Neural cell (in vitro differentiated cells): ENCODE data around the gene GRK3. TPM values are rescaled to one million over a fixed set of nuclear protein-coding genes. Genes with fewer than 3 reads are reported as not detected.

Source experiments
- H2AFZ ChIP-seq: fragments of 200-600, 300-800 bp; sonication (generic), shearing (Covaris generic); 2 replicates; pipeline ENCODE4 v1.6.0; 2014; ENCODE audit warnings: low read depth, mild to moderate bottlenecking, antibody characterized with exemption, low read length, moderate library complexity
- H3F3A ChIP-seq: fragments of 200-600 bp; shearing (Covaris generic); 2 replicates; pipeline ENCODE4 v1.6.1; 2016; ENCODE audit warnings: mild to moderate bottlenecking, moderate library complexity, mixed read lengths, antibody characterized with exemption, low read length; ENCODE audit not compliant: insufficient read depth, poor library complexity, severe bottlenecking
- H3K27ac ChIP-seq: fragments of 200-600, 300-800 bp; sonication (generic), shearing (Covaris generic); 2 replicates; pipeline ENCODE4 v1.5.1; 2014; ENCODE audit warnings: mild to moderate bottlenecking, low read length, moderate library complexity
- H3K27me3 ChIP-seq: fragments of 300-800, 200-600 bp; sonication (generic), shearing (Covaris generic); 2 replicates; pipeline ENCODE4 v1.6.0; 2014; ENCODE audit warnings: mild to moderate bottlenecking, low read depth, low read length, moderate library complexity; ENCODE audit not compliant: insufficient read depth
- H3K36me3 ChIP-seq: fragments of 300-800, 200-600 bp; sonication (generic), shearing (Covaris generic); 2 replicates; pipeline ENCODE4 v1.5.1; 2014; ENCODE audit warnings: mild to moderate bottlenecking, antibody characterized with exemption, low read length, moderate library complexity; ENCODE audit not compliant: insufficient read depth
- H3K4me2 ChIP-seq: fragments of 300-800, 200-600 bp; sonication (generic), shearing (Covaris generic); 2 replicates; pipeline ENCODE4 v1.6.0; 2014; ENCODE audit warnings: mild to moderate bottlenecking, low read length
- H3K4me3 ChIP-seq: fragments of 300-800, 200-600 bp; sonication (generic), shearing (Covaris generic); 2 replicates; pipeline ENCODE4 v1.5.1; 2014; ENCODE audit warnings: mild to moderate bottlenecking, low read length, moderate library complexity
- H3K79me2 ChIP-seq: fragments of 200-600 bp; shearing (Covaris generic); replicated peaks from 2 replicates; pipeline ENCODE4 v1.6.0; 2014; ENCODE audit warnings: mild to moderate bottlenecking, low read length, moderate library complexity; ENCODE audit not compliant: insufficient read depth
- H3K9ac ChIP-seq: fragments of 300-800, 200-600 bp; sonication (generic), shearing (Covaris generic); 2 replicates; pipeline ENCODE4 v1.6.1; 2016; ENCODE audit warnings: mild to moderate bottlenecking, low read length, mixed read lengths
- H3K9me2 ChIP-seq: fragments of 200-600 bp; shearing (Covaris generic); 2 replicates; pipeline ENCODE4 v1.6.1; 2016; ENCODE audit warnings: mild to moderate bottlenecking, low read length, mixed read lengths; ENCODE audit not compliant: insufficient read depth
- H3K9me3 ChIP-seq: fragments of 200-600, 300-800 bp; sonication (generic), shearing (Covaris generic); 2 replicates; pipeline ENCODE4 v1.6.1; 2016; ENCODE audit warnings: mild to moderate bottlenecking, mixed run types, low read length, moderate library complexity, mixed read lengths
- H4K20me1 ChIP-seq: fragments of 200-600 bp; shearing (Covaris generic); 2 replicates; pipeline ENCODE4 v1.6.1; 2016; ENCODE audit warnings: mild to moderate bottlenecking, mixed run types; ENCODE audit not compliant: insufficient read depth
- CTCF ChIP-seq: fragments of 450-650 bp; IDR thresholded peaks from 2 replicates; pipeline ENCODE4 v1.5.1; 2014; ENCODE audit warnings: antibody characterized with exemption, mild to moderate bottlenecking, moderate library complexity; ENCODE audit not compliant: poor library complexity, severe bottlenecking
- EP300 ChIP-seq: fragments of 450-650 bp; conservative IDR thresholded peaks from 2 replicates; pipeline ENCODE4 v1.6.1; 2014; ENCODE audit warnings: antibody characterized with exemption, mild to moderate bottlenecking, moderate library complexity; ENCODE audit not compliant: poor library complexity, severe bottlenecking
- EZH2 ChIP-seq: fragments of 200-600, 300-800 bp; shearing (Covaris generic), sonication (generic); IDR thresholded peaks from 2 replicates; pipeline ENCODE4 v1.6.1; 2014; ENCODE audit warnings: antibody characterized with exemption, low read length, borderline replicate concordance, mild to moderate bottlenecking; ENCODE audit not compliant: insufficient read depth, poor library complexity, severe bottlenecking
- MXI1 ChIP-seq: fragments of 450-650 bp; conservative IDR thresholded peaks from 2 replicates; pipeline ENCODE4 v1.6.1; 2014; ENCODE audit warnings: antibody characterized with exemption, mild to moderate bottlenecking; ENCODE audit not compliant: poor library complexity, severe bottlenecking
- POLR2AphosphoS5 ChIP-seq: IDR thresholded peaks from 2 replicates; pipeline ENCODE4 v1.6.1; 2012
- RAD21 ChIP-seq: fragments of 450-650 bp; conservative IDR thresholded peaks from 2 replicates; pipeline ENCODE4 v1.6.1; 2014; ENCODE audit warnings: antibody characterized with exemption, mild to moderate bottlenecking, moderate library complexity
- SMC3 ChIP-seq: fragments of 450-650 bp; conservative IDR thresholded peaks from 2 replicates; pipeline ENCODE4 v1.6.1; 2014; ENCODE audit warnings: antibody characterized with exemption, mild to moderate bottlenecking, moderate library complexity; ENCODE audit not compliant: poor library complexity
- TAF1 ChIP-seq: IDR thresholded peaks from 2 replicates; pipeline ENCODE4 v1.6.1; 2012; ENCODE audit warnings: low read depth
- polyA minus RNA-seq: library from RNA; depleted of rRNA, polyadenylated mRNA; stranded (reverse); fragments of >200 nt; gene quantifications from 2 replicates; pipeline ENCODE4 v1.2.3, GENCODE V29; 2014
- polyA plus RNA-seq: library from polyadenylated mRNA; depleted of rRNA; stranded (reverse); fragments of >200 nt; gene quantifications from 2 replicates; pipeline ENCODE4 v1.2.3, GENCODE V29; 2014
- TF ChIP-seq, protein P1 (sequence below): IDR thresholded peaks from 2 replicates; pipeline ENCODE4 v1.6.1; 2012; ENCODE audit warnings: borderline replicate concordance

Gene GRK3
- 9.8 and 11.4 TPM in 2 replicates for polyA plus RNA-seq
- 27.5 and 33.1 TPM in 2 replicates for polyA minus RNA-seq

DNA sequence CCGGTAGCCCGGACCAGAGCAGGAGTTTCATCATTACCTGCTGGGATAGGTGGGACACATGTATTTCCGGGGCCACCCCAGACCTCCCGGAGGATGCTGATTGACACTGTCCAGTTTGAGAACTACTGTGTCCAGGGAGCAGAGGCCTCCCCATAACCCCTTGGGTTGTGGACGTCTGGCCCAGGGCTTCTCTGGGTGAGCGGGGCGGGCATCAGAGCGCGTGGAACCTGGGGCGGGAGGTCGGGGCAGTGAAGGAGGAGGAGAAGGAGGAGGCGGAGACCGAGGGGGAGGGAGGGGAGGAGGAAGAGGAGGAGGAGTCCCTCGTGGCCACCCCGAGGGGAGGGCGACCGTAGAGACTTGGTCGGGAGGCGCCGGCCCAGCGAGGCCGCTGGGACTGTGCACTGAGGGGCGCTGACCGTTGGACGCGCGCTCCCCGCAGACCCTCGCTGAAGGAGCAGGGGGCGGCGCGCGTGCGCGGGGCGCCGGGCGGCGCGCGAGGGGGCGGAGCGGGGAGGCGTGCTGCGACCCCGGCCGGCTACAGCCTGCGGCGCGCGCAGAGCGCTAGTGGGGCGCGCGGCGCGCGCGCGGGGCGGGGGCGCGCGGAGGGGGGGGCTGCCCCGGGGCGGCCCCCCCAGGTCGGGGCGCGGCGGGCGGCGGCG is at the start of gene GRK3:
Gene GRK3, plus strand, starts transcription at position 356 of the 659 bp plus-strand sequence. CDS start 366 bp downstream, outside the sequence.
- H4K20me1 ChIP-seq = no peaks in the 10 kb centered on the region
- no peaks in the 10 kb centered on the region for H3K9me2 ChIP-seq
- TF ChIP-seq SMC3 (no peak), MXI1 (peak; percentile 50), TAF1 (peak; percentile 1), RAD21 (no peak)
- H3K27ac ChIP-seq = no peak within 1 kb of the TSS
- peak within 1 kb of the TSS; percentile 72 for H3K4me2 ChIP-seq
- H3F3A ChIP-seq = no peaks in the 10 kb centered on the region
- peak within 1 kb of the TSS; percentile 60 for H2AFZ ChIP-seq
- no peaks in the 10 kb centered on the region for H3K9me3 ChIP-seq
- no peaks in the 10 kb centered on the region for H3K79me2 ChIP-seq
- H3K36me3 ChIP-seq = no peaks in the 10 kb centered on the region
- H3K4me3 ChIP-seq = peak within 1 kb of the TSS; percentile 75
- H3K9ac ChIP-seq = peak within 1 kb of the TSS; percentile 68
- H3K27me3 ChIP-seq = no peaks in the 10 kb centered on the region

DNA sequence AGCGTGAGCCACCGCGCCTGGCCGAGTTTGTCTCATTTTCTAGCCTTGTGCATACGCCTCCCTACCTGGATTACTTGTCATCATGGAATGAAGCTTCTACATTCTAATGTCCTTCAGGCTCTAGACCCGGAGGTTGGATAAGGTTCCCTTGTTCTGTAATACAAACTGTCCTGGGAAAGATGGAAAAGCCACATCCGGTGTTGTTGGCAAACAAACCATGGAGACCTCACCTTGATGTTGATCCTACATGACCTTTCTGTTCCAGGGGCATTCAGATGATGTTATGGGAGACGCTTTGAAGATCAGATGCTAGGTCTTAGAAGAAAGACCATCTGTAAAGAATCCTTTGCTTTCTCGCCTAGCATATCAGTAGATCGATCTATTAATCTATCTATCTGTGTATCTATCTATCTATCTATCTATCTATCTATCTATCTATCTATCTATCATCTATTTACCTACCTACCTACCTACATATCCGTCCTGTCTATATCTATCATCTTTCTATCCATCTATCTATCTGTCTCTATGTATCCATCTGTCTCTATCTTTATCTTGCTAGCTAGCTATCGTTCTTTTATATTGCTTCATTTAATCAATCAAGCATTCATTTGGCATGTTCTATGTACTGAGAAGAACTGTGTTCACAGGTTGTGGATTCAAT is 46.3 kb upstream of the GRK3 start:
- Histone ChIP-seq H3K27me3 (no peaks in the 10 kb centered on the region), H3K9ac (no peak overlapping the region), H3K4me2 (no peak overlapping the region), H3K9me3 (no peaks in the 10 kb centered on the region), H4K20me1 (no peaks in the 10 kb centered on the region), H3K27ac (no peak overlapping the region), H3K9me2 (no peaks in the 10 kb centered on the region), H2AFZ (no peak overlapping the region), H3K79me2 (no peaks in the 10 kb centered on the region), H3K36me3 (no peaks in the 10 kb centered on the region), H3F3A (no peaks in the 10 kb centered on the region), H3K4me3 (no peak overlapping the region)
- TF ChIP-seq MXI1 (no peak), EZH2 (no peak), SMC3 (no peak), TAF1 (no peak), EP300 (no peak), CTCF (no peak), RAD21 (no peak), POLR2AphosphoS5 (no peak)
- TF ChIP-seq, protein P1, sequence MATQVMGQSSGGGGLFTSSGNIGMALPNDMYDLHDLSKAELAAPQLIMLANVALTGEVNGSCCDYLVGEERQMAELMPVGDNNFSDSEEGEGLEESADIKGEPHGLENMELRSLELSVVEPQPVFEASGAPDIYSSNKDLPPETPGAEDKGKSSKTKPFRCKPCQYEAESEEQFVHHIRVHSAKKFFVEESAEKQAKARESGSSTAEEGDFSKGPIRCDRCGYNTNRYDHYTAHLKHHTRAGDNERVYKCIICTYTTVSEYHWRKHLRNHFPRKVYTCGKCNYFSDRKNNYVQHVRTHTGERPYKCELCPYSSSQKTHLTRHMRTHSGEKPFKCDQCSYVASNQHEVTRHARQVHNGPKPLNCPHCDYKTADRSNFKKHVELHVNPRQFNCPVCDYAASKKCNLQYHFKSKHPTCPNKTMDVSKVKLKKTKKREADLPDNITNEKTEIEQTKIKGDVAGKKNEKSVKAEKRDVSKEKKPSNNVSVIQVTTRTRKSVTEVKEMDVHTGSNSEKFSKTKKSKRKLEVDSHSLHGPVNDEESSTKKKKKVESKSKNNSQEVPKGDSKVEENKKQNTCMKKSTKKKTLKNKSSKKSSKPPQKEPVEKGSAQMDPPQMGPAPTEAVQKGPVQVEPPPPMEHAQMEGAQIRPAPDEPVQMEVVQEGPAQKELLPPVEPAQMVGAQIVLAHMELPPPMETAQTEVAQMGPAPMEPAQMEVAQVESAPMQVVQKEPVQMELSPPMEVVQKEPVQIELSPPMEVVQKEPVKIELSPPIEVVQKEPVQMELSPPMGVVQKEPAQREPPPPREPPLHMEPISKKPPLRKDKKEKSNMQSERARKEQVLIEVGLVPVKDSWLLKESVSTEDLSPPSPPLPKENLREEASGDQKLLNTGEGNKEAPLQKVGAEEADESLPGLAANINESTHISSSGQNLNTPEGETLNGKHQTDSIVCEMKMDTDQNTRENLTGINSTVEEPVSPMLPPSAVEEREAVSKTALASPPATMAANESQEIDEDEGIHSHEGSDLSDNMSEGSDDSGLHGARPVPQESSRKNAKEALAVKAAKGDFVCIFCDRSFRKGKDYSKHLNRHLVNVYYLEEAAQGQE = no peak
